H1 (cell line): ENCODE results near the gene APOBEC3G. TPM values are rescaled to one million over a fixed set of nuclear protein-coding genes. Genes with fewer than 3 reads are reported as not detected.

Experiments
- CHD7 ChIP-seq: fragments of 300-600 bp; sonication (generic); IDR thresholded peaks from 2 replicates; pipeline ENCODE4 v1.7.1; 2012; ENCODE audit warnings: low read length, moderate library complexity, mild to moderate bottlenecking, inconsistent platforms; ENCODE audit not compliant: insufficient replicate concordance
- POLR2AphosphoS5 ChIP-seq: IDR thresholded peaks from 2 replicates; pipeline ENCODE4 v1.6.1; 2011; ENCODE audit warnings: low read depth, low read length
- polyA plus RNA-seq, 7 experiments: library from polyadenylated mRNA; depleted of rRNA in 3 of 7; stranded (reverse) in 5 of 7; unstranded in 2 of 7; fragments of >200 nt in 5 of 7; fragments of 200-250 nt in 2 of 7; gene quantifications; 1 replicate in 5 of 7; 2 replicates in 1 of 7; 4 replicates in 1 of 7; pipeline versions ENCODE4 v1.2.1 to v1.2.3, GENCODE V29; 2011 to 2013; ENCODE audit warnings: missing spikeins in 2 of 7, mixed read lengths in 2 of 7
- total RNA-seq: library from RNA; stranded (reverse); fragmentation: NEBNext Ultra II Directional; extraction: Animal tissue kit (Norgen Biotek cat#: 25700); gene quantifications from 2 replicates; pipeline ENCODE4 v1.2.1, GENCODE V29; 2021

The APOBEC3G gene
- total and polyA plus RNA-seq, 2 of the 8 experiments (the other 6 are each of a cell fraction or from before 2014, with no cell fraction given), result 1.7 to 2.0 TPM

- TF ChIP-seq CHD7 (no peak), POLR2AphosphoS5 (no peak)
Observed at GRCh38 chr22:39115977-39116621, 39.0 kb downstream of the APOBEC3G start (continued).
